H1 (cell line): ENCODE results near the gene SLC6A3. TPM values are rescaled to one million over a fixed set of nuclear protein-coding genes. Genes with fewer than 3 reads are reported as not detected.

Experiments
- BCL11A ChIP-seq, 2 experiments: IDR thresholded peaks; one replicate each; pipeline ENCODE4 v1.6.1; 2011; ENCODE audit warnings: low read depth in 2 of 2, low read length in 2 of 2, mild to moderate bottlenecking in 2 of 2
- polyA plus RNA-seq, 7 experiments: library from polyadenylated mRNA; depleted of rRNA in 3 of 7; stranded (reverse) in 5 of 7; unstranded in 2 of 7; fragments of >200 nt in 5 of 7; fragments of 200-250 nt in 2 of 7; gene quantifications; 1 replicate in 5 of 7; 2 replicates in 1 of 7; 4 replicates in 1 of 7; pipeline versions ENCODE4 v1.2.1 to v1.2.3, GENCODE V29; 2011 to 2013; ENCODE audit warnings: missing spikeins in 2 of 7, mixed read lengths in 2 of 7
- total RNA-seq: library from RNA; stranded (reverse); fragmentation: NEBNext Ultra II Directional; extraction: Animal tissue kit (Norgen Biotek cat#: 25700); gene quantifications from 2 replicates; pipeline ENCODE4 v1.2.1, GENCODE V29; 2021

Gene SLC6A3
- total and polyA plus RNA-seq, 2 of the 8 experiments (the other 6 are each of a cell fraction or from before 2014, with no cell fraction given) = 0.48 to 0.91 TPM

DNA sequence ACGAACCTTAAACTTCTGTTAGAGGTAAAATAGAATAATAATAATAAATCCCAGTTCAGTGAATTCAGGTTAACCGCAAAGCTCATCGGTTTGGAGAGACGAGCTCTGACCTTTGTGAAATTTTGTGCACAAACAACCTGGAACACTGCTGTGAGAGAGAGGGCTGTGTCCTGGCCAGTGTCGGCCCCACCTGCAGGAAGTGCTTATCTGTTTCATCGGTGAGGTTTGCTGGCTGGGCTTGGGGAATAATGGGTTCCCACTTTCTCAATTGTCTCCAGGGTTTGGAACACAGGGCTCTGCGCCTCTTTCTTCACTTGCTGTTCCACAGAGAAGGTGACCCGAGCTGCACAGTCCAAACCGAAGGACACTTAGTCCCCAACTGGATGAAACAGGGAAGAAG lies 81.0 kb downstream of the SLC6A3 start (continued):
- no peak for TF ChIP-seq BCL11A (IDR thresholded peaks at IDR 0.05; ENCODE audit: low read depth in 2 of 2, low read length in 2 of 2)
- TF ChIP-seq, all 59 proteins: peak for 0
